HepG2 (cell line): Measurements from ENCODE around the gene PTPRD. TPM values are rescaled to one million over a fixed set of nuclear protein-coding genes. Genes with fewer than 3 reads are reported as not detected.

Experiments used
- ATAC-seq: fragments of 200-7000 bp; cut with Tn5 transposase; 3 replicates; pipeline ENCODE4 v1.9.1; 2020; ENCODE audit warnings: mild to moderate bottlenecking, moderate library complexity
- BruUV-seq: library from RNA; stranded (reverse); fragments of 400-500 nt; replicated peaks from 2 replicates; lab custom pipeline; 2021; lab: Mats Ljungman, UMichigan
- CTCF ChIA-PET: fragments of 300-600 bp; formaldehyde crosslinking; extraction: SDS; loops from one replicate; lab custom pipeline; 2021; ENCODE audit warnings: low total read pairs, inconsistent platforms, low intra/inter-chr PET ratio; lab: Yijun Ruan, JAX
- POLR2A ChIA-PET: fragments of 350-600 bp; sonication (Branson Sonifier 250); formaldehyde crosslinking; loops from one replicate; lab custom pipeline; 2020; ENCODE audit warnings: antibody characterized with exemption, inconsistent platforms; lab: Yijun Ruan, JAX
- DNase-seq: peaks from one replicate; pipeline ENCODE4 v3.0.0-alpha.2; 2015; ENCODE audit warnings: low spot score
- FAIRE-seq: peaks from 3 replicates; lab custom pipeline; 2011; peaks lifted over from hg19 to GRCh38; lab: Jason Lieb, UNC
- H2AFZ ChIP-seq: one replicate; pipeline ENCODE4 v1.6.1; 2011; ENCODE audit warnings: low read length, inconsistent platforms
- H3K27ac ChIP-seq: fragments of 300-600 bp; 3 replicates; pipeline ENCODE4 v1.8.0; 2011; ENCODE audit warnings: mixed run types, mild to moderate bottlenecking, mixed read lengths, low read length, inconsistent platforms; ENCODE audit not compliant: insufficient read depth; ENCODE audit errors: extremely low read length
- H3K27me3 ChIP-seq, 2 experiments: fragments of 200-600 bp in 1 of 2; 2 replicates in 1 of 2; 3 replicates in 1 of 2; pipeline versions ENCODE4 v1.6.0 to v1.8.0; 2011; ENCODE audit warnings: low read length in 2 of 2, mild to moderate bottlenecking in 2 of 2, moderate library complexity in 2 of 2, inconsistent platforms in 1 of 2; ENCODE audit not compliant: insufficient read depth in 2 of 2, control insufficient read depth in 1 of 2
- H3K36me3 ChIP-seq, 2 experiments: fragments of 200-600 bp in 1 of 2; replicated peaks in 1 of 2; 2 replicates in 1 of 2; 3 replicates in 1 of 2; pipeline versions ENCODE4 v1.5.1 to v1.8.0; 2011; ENCODE audit warnings: low read length in 2 of 2, inconsistent platforms in 1 of 2; ENCODE audit not compliant: insufficient read depth in 2 of 2, control insufficient read depth in 1 of 2
- H3K4me1 ChIP-seq: 2 replicates; pipeline ENCODE4 v1.5.1; 2012; ENCODE audit warnings: low read length, inconsistent platforms; ENCODE audit not compliant: insufficient read depth
- H3K4me2 ChIP-seq: 2 replicates; pipeline ENCODE4 v1.6.0; 2011; ENCODE audit warnings: low read depth, low read length, inconsistent platforms
- H3K4me3 ChIP-seq, 3 experiments: fragments of 200-600 bp in 1 of 3; sonication (generic), shearing (Covaris generic) in 1 of 3; replicated peaks in 1 of 3; 2 replicates each; pipeline ENCODE4 v1.5.1; 2011 to 2016; ENCODE audit warnings: low read length in 3 of 3, inconsistent platforms in 2 of 3, low read depth in 2 of 3, mild to moderate bottlenecking in 2 of 3, control low read depth in 1 of 3, mixed read lengths in 1 of 3; ENCODE audit not compliant: insufficient read depth in 1 of 3
- H3K79me2 ChIP-seq: one replicate; pipeline ENCODE4 v1.6.1; 2011; ENCODE audit warnings: low read length, inconsistent platforms; ENCODE audit not compliant: insufficient read depth
- H3K9ac ChIP-seq: 2 replicates; pipeline ENCODE4 v1.6.0; 2011; ENCODE audit warnings: mild to moderate bottlenecking, low read depth, low read length, inconsistent platforms; ENCODE audit not compliant: insufficient read depth
- H3K9me3 ChIP-seq: 2 replicates; pipeline ENCODE4 v1.5.1; 2012; ENCODE audit warnings: mild to moderate bottlenecking, low read length
- H4K20me1 ChIP-seq: 2 replicates; pipeline ENCODE4 v1.6.0; 2011; ENCODE audit warnings: inconsistent platforms, mild to moderate bottlenecking, low read length, moderate library complexity; ENCODE audit not compliant: insufficient read depth
- GTF3A ChIP-seq: sonication (generic); formaldehyde crosslinking; conservative IDR thresholded peaks from 2 replicates; pipeline ENCODE4 v1.4.0; 2020; ENCODE audit warnings: mild to moderate bottlenecking, missing genetic modification reagents
- KDM2A ChIP-seq: sonication (generic); formaldehyde crosslinking; IDR thresholded peaks from 2 replicates; pipeline ENCODE4 v1.4.0; 2020; ENCODE audit warnings: low read depth, missing genetic modification reagents, borderline replicate concordance
- KLF16 ChIP-seq, 2 experiments: sonication (generic) in 1 of 2; formaldehyde crosslinking in 1 of 2; IDR thresholded peaks; 2 replicates each; pipeline versions ENCODE4 v1.6.1 to v1.8.0; 2016 to 2023; ENCODE audit warnings: missing genetic modification reagents in 2 of 2, missing compliant biosample characterization in 1 of 2
- KLF9 ChIP-seq: IDR thresholded peaks from 2 replicates; pipeline ENCODE4 v1.6.1; 2016; ENCODE audit warnings: low read depth
- MTERF4 ChIP-seq: sonication (generic); formaldehyde crosslinking; IDR thresholded peaks from 2 replicates; pipeline ENCODE4 v1.8.0; 2023; ENCODE audit warnings: mild to moderate bottlenecking, missing genetic modification reagents
- MYNN ChIP-seq: sonication (generic); formaldehyde crosslinking; IDR thresholded peaks from 2 replicates; pipeline ENCODE4 v1.4.0; 2020; ENCODE audit warnings: mild to moderate bottlenecking, low read depth, missing genetic modification reagents
- SMAD1 ChIP-seq: sonication (generic); formaldehyde crosslinking; IDR thresholded peaks from 2 replicates; pipeline ENCODE4 v1.4.0; 2020; ENCODE audit warnings: missing genetic modification reagents, low read depth, mild to moderate bottlenecking, borderline replicate concordance
- SMC3 ChIP-seq: IDR thresholded peaks from 2 replicates; pipeline ENCODE4 v1.6.1; 2011; ENCODE audit warnings: low read length, improper control_type of control experiment
- SRSF9 ChIP-seq: fragments of 200-400 bp; formaldehyde crosslinking; IDR thresholded peaks from 2 replicates; pipeline ENCODE4 v1.6.1; 2018; ENCODE audit warnings: borderline replicate concordance, mild to moderate bottlenecking, low read depth, low read length; ENCODE audit not compliant: insufficient read depth, poor library complexity, severe bottlenecking
- TCF7 ChIP-seq: sonication (generic); IDR thresholded peaks from 2 replicates; pipeline ENCODE4 v1.6.1; 2016; ENCODE audit warnings: antibody characterized with exemption, low read depth
- XRCC5 ChIP-seq: fragments of 200-400 bp; formaldehyde crosslinking; optimal IDR thresholded peaks from 2 replicates; pipeline ENCODE3; 2017; ENCODE audit warnings: mild to moderate bottlenecking, low read length
- ZKSCAN5 ChIP-seq: sonication (generic); formaldehyde crosslinking; IDR thresholded peaks from 2 replicates; pipeline ENCODE4 v1.5.1; 2020; ENCODE audit warnings: mild to moderate bottlenecking, missing genetic modification reagents
- ZNF205 ChIP-seq: IDR thresholded peaks from 2 replicates; pipeline ENCODE4 v1.6.1; 2018; ENCODE audit warnings: missing biosample characterization, missing genetic modification reagents
- ZNF777 ChIP-seq: sonication (generic); formaldehyde crosslinking; IDR thresholded peaks from 2 replicates; pipeline ENCODE4 v1.4.0; 2020; ENCODE audit warnings: missing genetic modification reagents
- WGBS: methylation state at CpG from one replicate; pipeline ENCODE4 v1.1.6; 2017; ENCODE audit warnings: low lambda C conversion rate; 5-methylcytosine and 5-hydroxymethylcytosine counted together
- in situ Hi-C: cut with HindIII; loops from 2 replicates; pipeline ENCODE4 v1.10.0; 2017; ENCODE audit warnings: low pct_unique_long_range_greater_than_20kb; ENCODE audit not compliant: extremely low pct_ligation_motif_present
- intact Hi-C: fragments of 100-400 bp; cut with micrococcal nuclease; formaldehyde crosslinking; loops from one replicate; pipeline ENCODE4 v1.10.0; 2022; ENCODE audit not compliant: unreplicated experiment
- polyA plus RNA-seq, 8 experiments: library from polyadenylated mRNA; depleted of rRNA in 3 of 8; stranded (reverse) in 7 of 8; unstranded in 1 of 8; fragments of >200 nt; fragmentation: Illumina TruSeq in 4 of 8; extraction: Trizol in 4 of 8; gene quantifications; 2 replicates each; pipeline versions ENCODE4 v1.2.1 to v1.2.3, GENCODE V29; 2011 to 2016; ENCODE audit warnings: low read depth in 4 of 8, missing spikeins in 1 of 8, mixed read lengths in 1 of 8; ENCODE audit not compliant: insufficient read depth in 1 of 8
- total RNA-seq, 5 experiments: library from RNA; depleted of rRNA; stranded (reverse); fragments of >200 nt; fragmentation: Illumina TruSeq; extraction: Trizol; gene quantifications; 2 replicates each; pipeline ENCODE4 v1.2.3, GENCODE V29; 2016; ENCODE audit warnings: low read depth in 1 of 5
- TF ChIP-seq, protein P1 (sequence below): sonication (generic); formaldehyde crosslinking; IDR thresholded peaks from 2 replicates; pipeline ENCODE4 v1.5.1; 2020; ENCODE audit warnings: missing genetic modification reagents, mild to moderate bottlenecking, borderline replicate concordance
- TF ChIP-seq, protein P2 (sequence below): sonication (generic); formaldehyde crosslinking; IDR thresholded peaks from 2 replicates; pipeline ENCODE4 v1.4.0; 2020; ENCODE audit warnings: missing genetic modification reagents
- TF ChIP-seq, protein P3 (sequence below): sonication (generic); formaldehyde crosslinking; IDR thresholded peaks from 2 replicates; pipeline ENCODE4 v1.8.0; 2022; ENCODE audit warnings: mild to moderate bottlenecking, missing genetic modification reagents, moderate library complexity

PTPRD gene
- total and polyA plus RNA-seq, 2 of the 13 experiments (the other 11 are each of a cell fraction or from before 2014, with no cell fraction given): 0.05 TPM; not detected in 1

DNA sequence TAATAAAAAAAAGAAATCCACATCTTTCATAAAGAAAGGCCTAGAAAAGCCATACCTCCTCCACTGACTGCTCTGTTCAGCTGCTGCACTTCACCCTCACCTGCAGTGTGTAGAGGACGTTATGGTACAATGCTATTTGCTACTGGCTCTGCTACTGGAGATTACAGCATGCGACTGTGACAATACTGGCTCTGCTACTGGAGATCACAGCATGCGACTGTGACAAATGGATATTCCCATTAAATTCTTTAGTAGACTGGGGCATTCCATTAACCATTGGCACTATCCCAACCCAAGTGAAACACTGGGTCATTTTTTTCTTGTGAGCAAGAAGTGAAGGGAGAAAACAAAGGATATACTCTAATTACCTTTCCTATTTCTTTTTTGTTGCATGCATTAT, 1749.7 kb downstream of the PTPRD start (continued):
- TF ChIP-seq, protein P1, sequence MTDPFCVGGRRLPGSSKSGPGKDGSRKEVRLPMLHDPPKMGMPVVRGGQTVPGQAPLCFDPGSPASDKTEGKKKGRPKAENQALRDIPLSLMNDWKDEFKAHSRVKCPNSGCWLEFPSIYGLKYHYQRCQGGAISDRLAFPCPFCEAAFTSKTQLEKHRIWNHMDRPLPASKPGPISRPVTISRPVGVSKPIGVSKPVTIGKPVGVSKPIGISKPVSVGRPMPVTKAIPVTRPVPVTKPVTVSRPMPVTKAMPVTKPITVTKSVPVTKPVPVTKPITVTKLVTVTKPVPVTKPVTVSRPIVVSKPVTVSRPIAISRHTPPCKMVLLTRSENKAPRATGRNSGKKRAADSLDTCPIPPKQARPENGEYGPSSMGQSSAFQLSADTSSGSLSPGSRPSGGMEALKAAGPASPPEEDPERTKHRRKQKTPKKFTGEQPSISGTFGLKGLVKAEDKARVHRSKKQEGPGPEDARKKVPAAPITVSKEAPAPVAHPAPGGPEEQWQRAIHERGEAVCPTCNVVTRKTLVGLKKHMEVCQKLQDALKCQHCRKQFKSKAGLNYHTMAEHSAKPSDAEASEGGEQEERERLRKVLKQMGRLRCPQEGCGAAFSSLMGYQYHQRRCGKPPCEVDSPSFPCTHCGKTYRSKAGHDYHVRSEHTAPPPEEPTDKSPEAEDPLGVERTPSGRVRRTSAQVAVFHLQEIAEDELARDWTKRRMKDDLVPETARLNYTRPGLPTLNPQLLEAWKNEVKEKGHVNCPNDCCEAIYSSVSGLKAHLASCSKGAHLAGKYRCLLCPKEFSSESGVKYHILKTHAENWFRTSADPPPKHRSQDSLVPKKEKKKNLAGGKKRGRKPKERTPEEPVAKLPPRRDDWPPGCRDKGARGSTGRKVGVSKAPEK (CRISPR knock-in tag): no peak
- TF ChIP-seq ZNF205 (CRISPR knock-in tag): no peak
- TF ChIP-seq SMC3: no peak

DNA sequence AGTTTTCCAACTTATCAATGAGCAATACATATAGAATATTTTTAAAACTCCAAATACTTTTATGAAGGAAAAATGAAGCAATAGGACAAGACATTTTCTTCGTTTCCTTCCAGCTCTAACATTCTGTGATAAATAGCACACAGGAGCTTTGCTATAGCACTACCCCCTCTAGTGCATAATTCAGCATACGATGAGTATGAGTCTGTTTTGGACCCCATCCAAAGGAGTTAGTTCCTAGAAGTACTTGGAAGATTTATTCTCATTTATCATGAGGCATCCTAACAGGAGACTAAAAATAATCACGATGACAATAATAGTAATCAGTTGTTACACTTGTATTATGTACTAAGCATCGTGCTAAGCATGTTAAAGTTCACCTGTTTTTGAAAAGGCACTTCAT, 1751.9 kb downstream of the PTPRD start:
- no peak overlapping the region for H3K9ac ChIP-seq
- WGBS: 1% methylated on average over 4 of the region's 4 CpGs
- intact Hi-C loops: no loop called here
- FAIRE-seq (no peak), ATAC-seq (no peak), DNase-seq (no peak)
- H4K20me1 ChIP-seq: no peaks in the 10 kb centered on the region
- no peaks in the 10 kb centered on the region for H3K36me3 ChIP-seq
- no peak overlapping the region for H3K4me3 ChIP-seq
- ChIA-PET CTCF (no interaction called here), POLR2A (no interaction called here)
- no peaks in the 10 kb centered on the region for H3K79me2 ChIP-seq
- H3K9me3 ChIP-seq: no peaks in the 10 kb centered on the region
- peaks cover 1 to 22% of the 10 kb centered on the region in 2 experiments; a peak in 4 of 5 replicates for H3K27me3 ChIP-seq
- peaks cover 5% of the 10 kb centered on the region; the same call in 1 of the 2 replicates for H3K4me1 ChIP-seq
- in situ Hi-C loops: no loop called here
- H3K27ac ChIP-seq: no peak overlapping the region
- H3K4me2 ChIP-seq: no peak overlapping the region
- H2AFZ ChIP-seq: no peak overlapping the region
- no TSS peak for BruUV-seq
- TF ChIP-seq, protein P2, sequence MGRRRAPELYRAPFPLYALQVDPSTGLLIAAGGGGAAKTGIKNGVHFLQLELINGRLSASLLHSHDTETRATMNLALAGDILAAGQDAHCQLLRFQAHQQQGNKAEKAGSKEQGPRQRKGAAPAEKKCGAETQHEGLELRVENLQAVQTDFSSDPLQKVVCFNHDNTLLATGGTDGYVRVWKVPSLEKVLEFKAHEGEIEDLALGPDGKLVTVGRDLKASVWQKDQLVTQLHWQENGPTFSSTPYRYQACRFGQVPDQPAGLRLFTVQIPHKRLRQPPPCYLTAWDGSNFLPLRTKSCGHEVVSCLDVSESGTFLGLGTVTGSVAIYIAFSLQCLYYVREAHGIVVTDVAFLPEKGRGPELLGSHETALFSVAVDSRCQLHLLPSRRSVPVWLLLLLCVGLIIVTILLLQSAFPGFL (CRISPR knock-in tag): no peak
- TF ChIP-seq ZNF777: no peak
- no peak for TF ChIP-seq KLF9 (CRISPR knock-in tag)
- TF ChIP-seq SRSF9: no peak
- TF ChIP-seq ZNF205 (CRISPR knock-in tag): no peak
- TF ChIP-seq MYNN (CRISPR knock-in tag): no peak
- TF ChIP-seq KDM2A (CRISPR knock-in tag): no peak
- no peak for TF ChIP-seq ZKSCAN5 (CRISPR knock-in tag)
- no peak for TF ChIP-seq SMAD1
- TF ChIP-seq KLF16 (CRISPR knock-in tag; IDR thresholded peaks at IDR 0.05): no peak
- no peak for TF ChIP-seq MTERF4 (CRISPR knock-in tag)
- TF ChIP-seq, protein P3, sequence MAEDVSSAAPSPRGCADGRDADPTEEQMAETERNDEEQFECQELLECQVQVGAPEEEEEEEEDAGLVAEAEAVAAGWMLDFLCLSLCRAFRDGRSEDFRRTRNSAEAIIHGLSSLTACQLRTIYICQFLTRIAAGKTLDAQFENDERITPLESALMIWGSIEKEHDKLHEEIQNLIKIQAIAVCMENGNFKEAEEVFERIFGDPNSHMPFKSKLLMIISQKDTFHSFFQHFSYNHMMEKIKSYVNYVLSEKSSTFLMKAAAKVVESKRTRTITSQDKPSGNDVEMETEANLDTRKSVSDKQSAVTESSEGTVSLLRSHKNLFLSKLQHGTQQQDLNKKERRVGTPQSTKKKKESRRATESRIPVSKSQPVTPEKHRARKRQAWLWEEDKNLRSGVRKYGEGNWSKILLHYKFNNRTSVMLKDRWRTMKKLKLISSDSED: no peak
- TF ChIP-seq GTF3A (CRISPR knock-in tag): no peak
- TF ChIP-seq XRCC5: no peak
- no peak for TF ChIP-seq TCF7
